KMS-11 (cell line): ENCODE measurements around the gene DNAJB11.
"Not testable (repeated sequence)": the region's sequence is repeated elsewhere in the genome, so short reads cannot be mapped to it uniquely, and the experiment has no call there.

Source experiments
- H2AFZ ChIP-seq: fragments of 200-600 bp; sonication (generic); 2 replicates; pipeline ENCODE4 v1.6.1; 2016; ENCODE audit warnings: antibody characterized with exemption, mixed run types, low read depth
- H3K27ac ChIP-seq: fragments of 200-600 bp; sonication (generic); 2 replicates; pipeline ENCODE4 v1.6.1; 2016; ENCODE audit warnings: mild to moderate bottlenecking, mixed run types
- H3K27me3 ChIP-seq: fragments of 200-600 bp; sonication (generic); 2 replicates; pipeline ENCODE4 v1.6.1; 2017; ENCODE audit warnings: mild to moderate bottlenecking, low read depth, mixed run types, moderate library complexity; ENCODE audit not compliant: insufficient read depth
- H3K36me3 ChIP-seq: fragments of 200-600 bp; sonication (generic); 2 replicates; pipeline ENCODE4 v1.6.1; 2017; ENCODE audit warnings: mild to moderate bottlenecking, mixed run types; ENCODE audit not compliant: insufficient read depth
- H3K4me1 ChIP-seq: fragments of 200-600 bp; sonication (generic); 2 replicates; pipeline ENCODE4 v1.6.1; 2016; ENCODE audit warnings: mild to moderate bottlenecking, low read depth, mixed run types; ENCODE audit not compliant: poor library complexity, severe bottlenecking
- H3K4me2 ChIP-seq: fragments of 200-600 bp; sonication (generic); 2 replicates; pipeline ENCODE4 v1.7.0; 2016; ENCODE audit warnings: mild to moderate bottlenecking, mixed run types
- H3K4me3 ChIP-seq: fragments of 200-600 bp; sonication (generic); IDR thresholded peaks from 2 replicates; pipeline ENCODE4 v1.6.1; 2017; ENCODE audit warnings: low read depth, low read length, mixed read lengths; ENCODE audit not compliant: insufficient read depth
- H3K79me2 ChIP-seq: fragments of 200-600 bp; sonication (generic); 2 replicates; pipeline ENCODE4 v1.6.1; 2016; ENCODE audit warnings: low read depth, mixed run types; ENCODE audit not compliant: insufficient read depth
- H3K9ac ChIP-seq: fragments of 200-600 bp; sonication (generic); 2 replicates; pipeline ENCODE4 v1.6.1; 2016; ENCODE audit warnings: mild to moderate bottlenecking, mixed run types
- H4K20me1 ChIP-seq: fragments of 200-600 bp; sonication (generic); 2 replicates; pipeline ENCODE4 v1.6.1; 2016; ENCODE audit warnings: mild to moderate bottlenecking, mixed run types; ENCODE audit not compliant: insufficient read depth
- CTCF ChIP-seq: fragments of 200-600 bp; sonication (generic); conservative IDR thresholded peaks from 2 replicates; pipeline ENCODE4 v1.6.1; 2017; ENCODE audit warnings: low read depth, mild to moderate bottlenecking, antibody characterized with exemption, low read length, moderate library complexity, mixed read lengths

Gene DNAJB11

GRCh38 chr3:186530415-186530814, 40.1 kb upstream of the DNAJB11 start:
- no peak overlapping the region for H3K9ac ChIP-seq
- H3K79me2 ChIP-seq = no peaks in the 10 kb centered on the region
- TF ChIP-seq CTCF = no peak
- no peaks in the 10 kb centered on the region for H3K36me3 ChIP-seq
- H3K4me1 ChIP-seq = no peaks in the 10 kb centered on the region
- H3K27me3 ChIP-seq = no peaks in the 10 kb centered on the region
- no peak overlapping the region for H3K4me2 ChIP-seq
- H3K4me3 ChIP-seq = no peak overlapping the region
- H4K20me1 ChIP-seq = no peaks in the 10 kb centered on the region
- H3K27ac ChIP-seq = no peak overlapping the region
- no peak overlapping the region for H2AFZ ChIP-seq

GRCh38 chr3:186531694-186532093, 38.8 kb upstream of the DNAJB11 start:
- not testable (repeated sequence) for H2AFZ ChIP-seq, H3K79me2 ChIP-seq, H3K36me3 ChIP-seq, H3K9ac ChIP-seq, H3K4me3 ChIP-seq, H3K4me2 ChIP-seq, H3K27me3 ChIP-seq, H3K4me1 ChIP-seq, H3K27ac ChIP-seq, H4K20me1 ChIP-seq

GRCh38 chr3:186532598-186533072, 37.9 kb upstream of the DNAJB11 start:
- no peaks in the 10 kb centered on the region for H3K27me3 ChIP-seq
- H3K4me3 ChIP-seq = no peak overlapping the region
- no peaks in the 10 kb centered on the region for H3K36me3 ChIP-seq
- no peaks in the 10 kb centered on the region for H4K20me1 ChIP-seq
- no peak overlapping the region for H3K9ac ChIP-seq
- no peaks in the 10 kb centered on the region for H3K79me2 ChIP-seq
- H3K4me1 ChIP-seq = no peaks in the 10 kb centered on the region
- no peak overlapping the region for H3K27ac ChIP-seq
- no peak overlapping the region for H3K4me2 ChIP-seq
- TF ChIP-seq CTCF = no peak
- no peak overlapping the region for H2AFZ ChIP-seq

GRCh38 chr3:186534113-186534669, 36.3 kb upstream of the DNAJB11 start:
- Histone ChIP-seq H3K4me1 (no peaks in the 10 kb centered on the region), H3K4me2 (no peak overlapping the region), H3K79me2 (no peaks in the 10 kb centered on the region), H3K4me3 (no peak overlapping the region), H3K36me3 (no peaks in the 10 kb centered on the region), H2AFZ (no peak overlapping the region), H4K20me1 (no peaks in the 10 kb centered on the region), H3K27ac (no peak overlapping the region), H3K9ac (no peak overlapping the region), H3K27me3 (no peaks in the 10 kb centered on the region)
- TF ChIP-seq CTCF = no peak

GRCh38 chr3:186536883-186537844, 33.4 kb upstream of the DNAJB11 start:
- H3K79me2 ChIP-seq = no peaks in the 10 kb centered on the region
- H3K4me1 ChIP-seq = peaks cover 9% of the 10 kb centered on the region
- no peak overlapping the region for H3K4me2 ChIP-seq
- H3K9ac ChIP-seq = no peak overlapping the region
- no peak overlapping the region for H3K27ac ChIP-seq
- no peaks in the 10 kb centered on the region for H3K27me3 ChIP-seq
- H3K36me3 ChIP-seq = no peaks in the 10 kb centered on the region
- no peak for TF ChIP-seq CTCF
- H3K4me3 ChIP-seq = no peak overlapping the region
- no peak overlapping the region for H2AFZ ChIP-seq
- no peaks in the 10 kb centered on the region for H4K20me1 ChIP-seq
